Thyroid gland (tissue), 4 donors: ENCODE measurements around the gene EEFSEC.

Experiments used
- CTCF ChIP-seq, 6 experiments: fragments of 200-600 bp in 3 of 6; fragments of 450-650 bp in 3 of 6; sonication (generic) in 3 of 6; IDR thresholded peaks; one replicate each; pipeline ENCODE4 v1.5.1; 2016 to 2019; ENCODE audit warnings: antibody characterized with exemption in 6 of 6, mild to moderate bottlenecking in 2 of 6, inconsistent platforms in 1 of 6, moderate library complexity in 1 of 6
- POLR2A ChIP-seq, 2 donors: fragments of 450-650 bp; IDR thresholded peaks; one replicate each; pipeline ENCODE4 v1.6.1; 2017; ENCODE audit warnings: antibody characterized with exemption in 2 of 2, mild to moderate bottlenecking in 2 of 2, moderate library complexity in 1 of 2

GRCh38 chr3:128267541-128267940, 114.3 kb downstream of the EEFSEC start:
- TF ChIP-seq POLR2A (IDR thresholded peaks at IDR 0.05) = no peak
- TF ChIP-seq CTCF (IDR thresholded peaks at IDR 0.05) = no peak
